DOHH2 (cell line): ENCODE measurements around the gene GTF3C1.

Experiments
- CTCF ChIP-seq: fragments of 200-600 bp; sonication (generic); IDR thresholded peaks from one replicate; pipeline ENCODE4 v1.5.1; 2014; ENCODE audit warnings: antibody characterized with exemption, mild to moderate bottlenecking, low read depth, low read length; ENCODE audit not compliant: poor library complexity, severe bottlenecking
- EZH2phosphoT487 ChIP-seq: fragments of 200-600 bp; sonication (generic); IDR thresholded peaks from 2 replicates; pipeline ENCODE4 v1.6.1; 2017; ENCODE audit warnings: borderline replicate concordance, mild to moderate bottlenecking, antibody characterized with exemption, low read length, moderate library complexity, mixed read lengths

- TF ChIP-seq CTCF (no peak), EZH2phosphoT487 (no peak)
Measured at GRCh38 chr16:27485811-27486210, 63.9 kb downstream of the GTF3C1 start.
